SU-DHL-6 (cell line): ENCODE measurements around the gene EXOC3.

ENCODE experiments used
- H2AFZ ChIP-seq: fragments of 200-600 bp; sonication (generic); 2 replicates; pipeline ENCODE4 v1.6.1; 2014; ENCODE audit warnings: low read depth, mild to moderate bottlenecking, moderate library complexity, mixed read lengths, antibody characterized with exemption, low read length; ENCODE audit not compliant: severe bottlenecking
- H3F3A ChIP-seq: fragments of 200-600 bp; shearing (Covaris generic); 2 replicates; pipeline ENCODE4 v1.6.0; 2016; ENCODE audit warnings: antibody characterized with exemption, mild to moderate bottlenecking; ENCODE audit not compliant: insufficient read depth
- H3K27ac ChIP-seq: fragments of 200-600 bp; sonication (generic); 2 replicates; pipeline ENCODE4 v1.5.1; 2016; ENCODE audit warnings: low read depth, mild to moderate bottlenecking, low read length, moderate library complexity, mixed read lengths
- H3K27me3 ChIP-seq: fragments of 200-600 bp; sonication (generic), shearing (Covaris generic); 2 replicates; pipeline ENCODE4 v1.6.0; 2014; ENCODE audit warnings: mild to moderate bottlenecking, low read length
- H3K36me3 ChIP-seq: fragments of 200-600 bp; sonication (generic); 2 replicates; pipeline ENCODE4 v1.6.1; 2014; ENCODE audit warnings: mild to moderate bottlenecking, low read length, mixed read lengths
- H3K4me2 ChIP-seq: fragments of 300-600, 200-600 bp; shearing (Covaris generic), sonication (generic); 2 replicates; pipeline ENCODE4 v1.6.0; 2014; ENCODE audit warnings: low read length, low read depth, mild to moderate bottlenecking; ENCODE audit not compliant: poor library complexity, severe bottlenecking
- H3K4me3 ChIP-seq: fragments of 200-600 bp; sonication (generic); 2 replicates; pipeline ENCODE4 v1.5.1; 2014; ENCODE audit warnings: antibody characterized with exemption, low read length, mild to moderate bottlenecking, mixed read lengths; ENCODE audit not compliant: insufficient read depth, poor library complexity, severe bottlenecking
- H3K79me2 ChIP-seq: fragments of 200-600 bp; sonication (generic); 2 replicates; pipeline ENCODE4 v1.6.1; 2014; ENCODE audit warnings: mild to moderate bottlenecking, low read length, moderate library complexity; ENCODE audit not compliant: insufficient read depth
- H3K9ac ChIP-seq: fragments of 200-600 bp; sonication (generic); 2 replicates; pipeline ENCODE4 v1.7.0; 2014; ENCODE audit warnings: mild to moderate bottlenecking, low read length
- H3K9me2 ChIP-seq: fragments of 200-600 bp; sonication (generic); replicated peaks from 2 replicates; pipeline ENCODE4 v1.6.1; 2014; ENCODE audit warnings: low read length; ENCODE audit not compliant: insufficient read depth
- H3K9me3 ChIP-seq: fragments of 200-600 bp; sonication (generic); 2 replicates; pipeline ENCODE4 v1.6.1; 2014; ENCODE audit warnings: low read length, mixed read lengths; ENCODE audit not compliant: insufficient read depth
- H4K20me1 ChIP-seq: fragments of 200-600 bp; sonication (generic); 2 replicates; pipeline ENCODE4 v1.6.1; 2014; ENCODE audit warnings: low read depth, mild to moderate bottlenecking, antibody characterized with exemption, low read length, moderate library complexity, mixed read lengths
- EZH2phosphoT487 ChIP-seq: fragments of 200-600 bp; sonication (generic), shearing (Covaris generic); conservative IDR thresholded peaks from 2 replicates; pipeline ENCODE4 v1.6.1; 2018; ENCODE audit warnings: mild to moderate bottlenecking, antibody characterized with exemption, low read length, moderate library complexity, mixed read lengths
- TF ChIP-seq, protein P1 (sequence below): fragments of 200-600 bp; sonication (generic); IDR thresholded peaks from one replicate; pipeline ENCODE4 v1.5.1; 2017; ENCODE audit warnings: antibody characterized with exemption, mild to moderate bottlenecking, low read length, moderate library complexity; ENCODE audit not compliant: insufficient read depth, poor library complexity, severe bottlenecking

The EXOC3 gene

DNA sequence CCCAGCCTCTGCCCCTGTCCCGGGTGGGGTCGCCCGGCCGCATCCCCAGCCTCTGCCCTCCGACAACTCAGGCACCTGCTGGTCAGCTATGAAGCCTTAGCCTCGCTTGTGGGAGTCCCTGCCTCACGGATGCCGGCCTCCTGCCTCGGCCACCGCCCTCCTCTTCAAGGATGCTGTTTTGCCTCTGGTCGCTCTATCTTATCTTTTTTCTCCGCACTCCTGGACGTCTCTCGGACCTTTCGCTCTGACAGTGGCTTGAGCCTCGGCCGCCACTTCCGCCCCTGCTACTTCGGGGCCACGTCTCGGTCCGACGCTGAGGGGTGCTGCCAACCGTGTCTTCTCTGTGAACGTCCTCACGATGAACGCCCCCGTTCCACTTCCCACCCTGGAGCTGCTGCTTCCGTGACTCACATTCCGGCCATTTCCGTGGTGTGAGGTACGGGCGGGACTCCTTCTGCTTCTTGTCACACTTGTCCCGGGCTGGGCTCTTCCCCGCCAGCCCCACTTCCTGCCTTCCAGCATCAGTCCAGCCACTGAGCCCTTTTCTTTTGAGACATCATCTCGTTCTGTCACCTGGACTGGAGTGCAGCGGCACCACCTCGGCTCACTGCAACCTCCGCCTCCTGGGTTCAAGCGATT lies 55.0 kb downstream of the EXOC3 start:
- no peaks in the 10 kb centered on the region for H3K79me2 ChIP-seq
- no peaks in the 10 kb centered on the region for H3K9me3 ChIP-seq
- H3K9ac ChIP-seq: no peak overlapping the region
- H3K36me3 ChIP-seq: no peaks in the 10 kb centered on the region
- TF ChIP-seq, protein P1, sequence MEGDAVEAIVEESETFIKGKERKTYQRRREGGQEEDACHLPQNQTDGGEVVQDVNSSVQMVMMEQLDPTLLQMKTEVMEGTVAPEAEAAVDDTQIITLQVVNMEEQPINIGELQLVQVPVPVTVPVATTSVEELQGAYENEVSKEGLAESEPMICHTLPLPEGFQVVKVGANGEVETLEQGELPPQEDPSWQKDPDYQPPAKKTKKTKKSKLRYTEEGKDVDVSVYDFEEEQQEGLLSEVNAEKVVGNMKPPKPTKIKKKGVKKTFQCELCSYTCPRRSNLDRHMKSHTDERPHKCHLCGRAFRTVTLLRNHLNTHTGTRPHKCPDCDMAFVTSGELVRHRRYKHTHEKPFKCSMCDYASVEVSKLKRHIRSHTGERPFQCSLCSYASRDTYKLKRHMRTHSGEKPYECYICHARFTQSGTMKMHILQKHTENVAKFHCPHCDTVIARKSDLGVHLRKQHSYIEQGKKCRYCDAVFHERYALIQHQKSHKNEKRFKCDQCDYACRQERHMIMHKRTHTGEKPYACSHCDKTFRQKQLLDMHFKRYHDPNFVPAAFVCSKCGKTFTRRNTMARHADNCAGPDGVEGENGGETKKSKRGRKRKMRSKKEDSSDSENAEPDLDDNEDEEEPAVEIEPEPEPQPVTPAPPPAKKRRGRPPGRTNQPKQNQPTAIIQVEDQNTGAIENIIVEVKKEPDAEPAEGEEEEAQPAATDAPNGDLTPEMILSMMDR: no peak
- no peak overlapping the region for H3K4me3 ChIP-seq
- H3F3A ChIP-seq: no peaks in the 10 kb centered on the region
- H2AFZ ChIP-seq: no peak overlapping the region
- H3K9me2 ChIP-seq: no peaks in the 10 kb centered on the region
- H3K27ac ChIP-seq: no peak overlapping the region
- H3K27me3 ChIP-seq: no peaks in the 10 kb centered on the region
- H3K4me2 ChIP-seq: no peak overlapping the region
- no peaks in the 10 kb centered on the region for H4K20me1 ChIP-seq

DNA sequence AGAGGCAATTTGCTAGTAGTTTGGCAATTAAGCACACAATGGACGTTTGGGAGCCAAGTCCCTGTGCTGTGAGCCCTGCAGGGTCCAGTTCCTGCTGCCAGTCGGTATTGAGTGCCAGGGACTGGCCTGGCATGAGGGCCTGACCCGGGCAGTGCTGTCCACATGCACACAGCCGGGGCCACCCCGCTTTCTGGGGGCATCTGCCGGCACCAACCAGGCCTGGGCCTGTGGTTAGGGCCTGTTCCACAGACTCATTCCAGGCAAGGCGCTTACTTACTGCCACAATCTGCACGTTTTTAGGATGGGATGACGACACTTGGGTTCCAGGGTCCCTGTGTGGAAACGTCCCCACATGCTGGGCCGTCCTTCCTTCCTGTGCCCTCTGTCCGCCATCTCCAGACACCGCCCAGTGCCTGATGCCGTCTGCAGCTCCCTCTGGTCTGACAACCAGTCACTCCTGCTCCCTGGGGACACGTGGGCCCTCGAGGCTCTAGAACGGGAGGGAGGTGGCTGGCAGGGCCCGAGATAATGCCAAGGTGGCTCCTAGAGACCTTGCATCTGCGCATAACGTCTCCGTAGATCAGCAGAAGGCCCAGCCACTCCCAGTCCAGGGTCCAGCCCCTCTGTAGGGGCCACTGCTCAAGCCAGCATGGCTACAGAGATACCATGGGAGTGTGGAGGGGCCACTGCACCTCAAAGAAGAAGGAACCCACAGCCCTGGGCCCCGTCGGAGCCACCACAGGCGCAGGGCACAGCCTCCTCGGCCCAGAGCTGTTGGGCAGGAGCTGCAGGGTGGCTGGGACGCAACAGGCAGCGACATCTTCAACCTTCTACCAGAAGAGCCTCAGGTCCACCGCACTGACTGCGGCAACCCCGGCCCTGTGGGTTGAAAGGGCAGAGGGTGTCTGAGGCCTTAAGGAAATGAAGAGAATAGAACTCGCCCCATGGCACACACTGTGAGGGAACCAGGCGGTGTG lies 56.5 kb downstream of the EXOC3 start:
- Histone ChIP-seq H4K20me1 (no peaks in the 10 kb centered on the region), H3K4me2 (no peak overlapping the region), H3K4me3 (no peak overlapping the region), H3F3A (no peaks in the 10 kb centered on the region), H3K36me3 (no peaks in the 10 kb centered on the region), H3K79me2 (no peaks in the 10 kb centered on the region), H3K9ac (no peak overlapping the region), H2AFZ (no peak overlapping the region), H3K27ac (no peak overlapping the region), H3K9me3 (no peaks in the 10 kb centered on the region), H3K9me2 (no peaks in the 10 kb centered on the region), H3K27me3 (no peaks in the 10 kb centered on the region)
- TF ChIP-seq, protein P1: no peak
- TF ChIP-seq EZH2phosphoT487: no peak

DNA sequence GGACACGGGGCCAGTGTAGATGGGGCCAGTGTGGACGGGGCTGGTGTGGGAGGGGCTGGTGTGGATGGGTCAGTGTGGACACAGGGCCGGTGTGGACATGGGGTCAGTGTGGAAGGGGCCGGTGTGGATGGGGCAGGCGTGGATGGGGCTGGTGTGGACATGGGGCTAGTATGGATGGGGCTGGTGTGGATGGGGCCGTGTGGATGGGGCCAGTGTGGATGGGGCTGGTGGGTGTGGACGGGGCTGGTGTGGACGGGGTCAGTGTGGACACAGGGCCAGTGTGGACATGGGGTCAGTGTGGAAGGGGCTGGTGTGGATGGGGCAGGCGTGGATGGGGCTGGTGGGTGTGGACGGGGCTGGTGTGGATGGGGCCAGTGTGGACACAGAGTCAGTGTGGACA lies 57.5 kb downstream of the EXOC3 start:
- Histone ChIP-seq H4K20me1 (no peaks in the 10 kb centered on the region), H2AFZ (no peak overlapping the region), H3K9me2 (no peaks in the 10 kb centered on the region), H3K27ac (no peak overlapping the region), H3K27me3 (no peaks in the 10 kb centered on the region), H3K36me3 (no peaks in the 10 kb centered on the region), H3K9me3 (no peaks in the 10 kb centered on the region), H3K4me2 (no peak overlapping the region), H3K4me3 (no peak overlapping the region), H3K79me2 (no peaks in the 10 kb centered on the region), H3K9ac (no peak overlapping the region), H3F3A (no peaks in the 10 kb centered on the region)
- TF ChIP-seq, protein P1: no peak
- TF ChIP-seq EZH2phosphoT487: no peak
